Testis (tissue), 2 donors: ENCODE results near the gene LRFN2.

Experiments used
- CTCF ChIP-seq, 3 experiments: fragments of 450-650 bp in 2 of 3; fragments of 200-600 bp in 1 of 3; sonication (generic) in 1 of 3; IDR thresholded peaks; one replicate each; pipeline ENCODE4 v1.5.1; 2016 to 2019; ENCODE audit warnings: antibody characterized with exemption in 3 of 3, mild to moderate bottlenecking in 2 of 3, moderate library complexity in 1 of 3
- POLR2A ChIP-seq: fragments of 450-650 bp; IDR thresholded peaks from one replicate; pipeline ENCODE4 v1.6.1; 2017; ENCODE audit warnings: antibody characterized with exemption, mild to moderate bottlenecking, moderate library complexity

DNA sequence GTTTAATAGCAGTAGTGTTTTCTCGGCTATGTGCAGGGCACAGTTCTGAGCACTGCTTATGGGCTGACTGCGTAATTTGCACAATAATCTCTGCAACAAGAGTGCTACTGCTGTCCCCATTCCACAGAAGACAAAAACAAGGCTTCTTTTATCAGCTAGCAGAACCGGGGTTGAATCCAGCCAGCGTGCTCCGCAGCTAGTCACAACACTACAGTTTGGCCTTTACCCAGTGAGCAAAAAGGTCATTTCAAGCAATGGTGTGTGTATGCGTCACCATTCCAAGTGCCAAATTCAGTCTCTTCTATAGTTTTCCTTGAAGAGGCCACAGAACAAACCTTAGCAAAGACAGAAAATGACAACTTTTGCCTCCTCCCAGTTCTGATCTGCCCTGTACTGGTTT, 61.1 kb downstream of the LRFN2 start:
- no peak for TF ChIP-seq POLR2A
- no peak for TF ChIP-seq CTCF (IDR thresholded peaks at IDR 0.05)
